Measurements from ENCODE around the gene CRIP3. TPM values are rescaled to one million over a fixed set of nuclear protein-coding genes. Genes with fewer than 3 reads are reported as not detected.

The CRIP3 gene
- total RNA-seq, 1 experiment from 2014 or later = not detected

- in situ Hi-C loops (cut with HindIII; ENCODE audit: low pct_unique_long_range_greater_than_20kb, low sequenced_read_pairs) = no loop called here
- no peak for DNase-seq (ENCODE audit: low read depth)
Observed at GRCh38 chr6:43293698-43294097, 14.9 kb downstream of the CRIP3 start.

DNA sequence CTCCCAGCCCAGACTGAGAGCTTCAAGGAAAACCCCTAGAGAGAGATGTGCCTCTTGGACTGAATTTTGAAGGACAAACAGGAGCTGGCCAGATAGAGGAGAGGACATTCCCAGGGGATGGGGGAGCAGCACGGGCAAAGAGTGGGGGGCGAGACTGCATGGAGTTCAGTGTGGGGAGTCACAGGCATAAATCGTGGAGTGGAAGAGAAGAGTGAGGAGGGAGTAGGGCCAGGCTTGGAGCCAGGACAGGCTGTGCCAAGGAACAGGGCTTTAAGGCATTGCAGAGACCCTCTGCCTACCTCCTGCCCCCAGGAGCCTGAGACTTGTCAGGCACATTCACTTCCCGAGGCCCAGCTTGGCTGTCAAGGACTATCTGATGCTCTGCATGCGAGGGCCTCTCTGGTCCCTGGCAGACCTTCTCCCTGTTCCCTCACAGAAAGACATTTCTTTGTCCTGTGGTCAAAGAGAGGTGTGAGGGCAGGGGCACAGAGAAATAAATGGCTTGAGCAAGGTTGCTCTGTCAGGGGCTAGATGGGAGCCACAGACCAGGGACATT is 15.8 kb downstream of the CRIP3 start:
- no peak for DNase-seq (ENCODE audit: low read depth)
- in situ Hi-C loops (cut with HindIII; ENCODE audit: low pct_unique_long_range_greater_than_20kb, low sequenced_read_pairs) = no loop called here

- in situ Hi-C loops (cut with HindIII; ENCODE audit: low pct_unique_long_range_greater_than_20kb, low sequenced_read_pairs) = no loop called here
- no peak for DNase-seq (ENCODE audit: low read depth)
Observed at GRCh38 chr6:43292341-43292740, 16.3 kb downstream of the CRIP3 start.

DNA sequence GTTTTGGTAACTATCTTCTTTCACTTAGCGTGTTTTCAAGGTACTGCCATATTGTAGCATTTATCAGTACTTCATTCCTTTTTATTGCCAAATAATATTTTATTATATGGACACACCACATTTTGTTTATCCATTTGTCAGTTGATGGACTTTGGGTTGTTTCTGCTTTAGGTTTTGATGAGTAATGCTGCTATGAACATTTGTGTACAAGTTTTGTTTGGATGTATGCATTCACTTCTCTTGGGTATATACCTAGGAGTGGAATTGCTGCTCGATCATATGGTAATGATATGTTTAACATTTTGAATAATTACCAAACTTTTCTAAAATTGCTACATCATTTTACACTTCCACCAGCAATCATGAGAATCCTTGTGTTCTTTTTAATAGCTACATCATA is 16.9 kb downstream of the CRIP3 start:
- in situ Hi-C loops (cut with HindIII; ENCODE audit: low pct_unique_long_range_greater_than_20kb, low sequenced_read_pairs) = no loop called here
- no peak for DNase-seq (ENCODE audit: low read depth)

GRCh38 chr6:43290905-43291355 is 17.7 kb downstream of the CRIP3 start:
- in situ Hi-C loops (cut with HindIII; ENCODE audit: low pct_unique_long_range_greater_than_20kb, low sequenced_read_pairs) = no loop called here
- no peak for DNase-seq (ENCODE audit: low read depth)

DNA sequence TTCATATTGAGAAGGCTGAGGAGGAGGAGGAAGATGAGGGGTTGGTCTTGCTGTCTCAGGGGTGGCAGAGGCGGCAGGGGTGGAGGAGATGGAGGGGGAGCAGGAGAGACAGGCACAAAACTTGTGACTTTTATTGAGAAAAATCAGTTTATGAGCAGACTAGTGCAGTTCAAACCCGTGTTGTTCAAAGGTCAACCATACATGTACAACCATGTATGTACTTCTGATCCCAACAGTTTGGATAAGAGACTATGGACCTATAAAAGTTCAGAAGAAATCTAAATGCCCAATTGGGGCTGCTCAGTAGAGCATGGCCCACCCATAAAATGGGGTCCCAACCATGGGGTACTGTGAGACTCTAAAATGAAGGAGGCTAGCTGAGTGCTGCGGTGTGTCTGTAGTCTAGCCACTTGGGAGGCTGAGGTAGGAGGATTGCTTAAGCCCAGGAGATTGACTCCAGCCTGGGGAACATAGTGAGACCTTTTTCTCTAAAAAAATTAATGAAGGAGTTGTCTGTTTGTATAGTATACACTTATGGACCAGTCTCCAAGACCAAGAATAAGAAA is 18.2 kb downstream of the CRIP3 start:
- in situ Hi-C loops (cut with HindIII; ENCODE audit: low pct_unique_long_range_greater_than_20kb, low sequenced_read_pairs) = no loop called here
- no peak for DNase-seq (ENCODE audit: low read depth)

DNA sequence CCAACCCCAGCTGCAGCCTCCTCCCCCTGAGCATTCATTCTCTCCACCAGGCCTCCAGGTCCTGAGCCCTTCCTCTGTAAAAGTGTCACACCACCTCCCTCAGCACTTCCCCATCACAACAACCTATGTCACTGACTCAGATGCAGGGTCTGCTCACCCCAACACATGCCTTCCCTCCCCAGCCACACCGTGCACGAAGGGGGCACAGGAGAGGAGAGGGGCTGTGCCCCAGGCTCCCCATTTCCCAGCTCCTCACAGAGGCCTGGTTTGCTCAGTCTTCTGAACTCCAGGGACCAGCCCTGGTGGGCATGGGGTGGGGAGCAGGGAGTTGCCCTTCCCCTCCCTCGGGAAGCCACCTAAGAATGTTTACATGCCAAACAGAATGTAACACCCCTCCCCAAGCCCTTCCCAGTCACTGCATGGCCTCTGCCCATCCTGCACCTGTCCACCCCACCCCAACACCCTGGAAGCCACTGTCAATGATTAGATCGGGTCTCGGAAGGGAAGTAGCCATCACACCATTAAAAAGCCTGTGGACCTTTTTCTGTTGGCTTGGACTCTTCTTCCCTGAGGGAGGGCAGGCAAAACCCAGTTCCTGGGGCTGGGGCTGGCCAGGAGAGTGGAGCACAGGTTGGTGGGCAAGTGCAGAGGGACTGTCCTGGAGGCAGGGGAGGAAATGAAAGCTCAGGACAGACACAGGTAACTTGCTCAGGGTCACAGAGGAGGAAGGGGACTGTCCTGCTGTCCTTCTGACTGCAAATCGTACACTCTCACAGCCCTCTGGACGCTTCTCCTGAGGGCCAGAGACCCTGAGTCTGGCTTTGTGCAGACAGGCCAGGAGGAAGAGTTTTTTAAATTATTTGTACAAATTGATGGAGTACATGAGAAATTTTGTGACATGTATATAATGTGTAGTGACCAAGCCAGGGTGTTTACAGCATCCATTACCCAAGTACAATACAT is 20.6 kb downstream of the CRIP3 start:
- no peak for DNase-seq (ENCODE audit: low read depth)
- in situ Hi-C loops (cut with HindIII; ENCODE audit: low pct_unique_long_range_greater_than_20kb, low sequenced_read_pairs) = no loop called here

- DNase-seq (ENCODE audit: low read depth) = no peak
- in situ Hi-C loops (cut with HindIII; ENCODE audit: low pct_unique_long_range_greater_than_20kb, low sequenced_read_pairs) = no loop called here
Observed at GRCh38 chr6:43286980-43287716, 21.5 kb downstream of the CRIP3 start.

- DNase-seq (ENCODE audit: low read depth) = no peak
- in situ Hi-C loops (cut with HindIII; ENCODE audit: low pct_unique_long_range_greater_than_20kb, low sequenced_read_pairs) = no loop called here
Observed at GRCh38 chr6:43286456-43286979, 22.1 kb downstream of the CRIP3 start.

DNA sequence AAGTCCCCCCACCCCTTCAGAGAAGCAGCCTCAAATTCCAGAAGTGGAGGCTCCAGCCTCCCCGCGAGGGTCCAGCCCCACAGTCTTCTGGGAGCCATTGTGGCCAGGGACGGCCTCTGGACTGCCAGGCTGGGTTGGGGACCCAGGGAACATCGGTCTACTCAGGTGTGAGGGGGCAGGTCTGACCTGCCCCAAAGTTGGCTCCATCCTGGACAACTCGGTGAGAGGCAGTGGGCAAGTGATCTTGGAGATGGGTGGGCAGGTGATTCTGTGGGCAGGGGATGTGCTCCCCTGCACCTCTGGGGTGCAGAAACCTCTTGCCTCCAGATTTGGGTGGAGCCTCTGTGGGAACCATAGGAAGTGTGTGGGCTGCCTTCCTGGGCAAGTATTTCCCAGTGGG is 22.8 kb downstream of the CRIP3 start:
- in situ Hi-C loops (cut with HindIII; ENCODE audit: low pct_unique_long_range_greater_than_20kb, low sequenced_read_pairs) = no loop called here
- DNase-seq (ENCODE audit: low read depth) = no peak

DNA sequence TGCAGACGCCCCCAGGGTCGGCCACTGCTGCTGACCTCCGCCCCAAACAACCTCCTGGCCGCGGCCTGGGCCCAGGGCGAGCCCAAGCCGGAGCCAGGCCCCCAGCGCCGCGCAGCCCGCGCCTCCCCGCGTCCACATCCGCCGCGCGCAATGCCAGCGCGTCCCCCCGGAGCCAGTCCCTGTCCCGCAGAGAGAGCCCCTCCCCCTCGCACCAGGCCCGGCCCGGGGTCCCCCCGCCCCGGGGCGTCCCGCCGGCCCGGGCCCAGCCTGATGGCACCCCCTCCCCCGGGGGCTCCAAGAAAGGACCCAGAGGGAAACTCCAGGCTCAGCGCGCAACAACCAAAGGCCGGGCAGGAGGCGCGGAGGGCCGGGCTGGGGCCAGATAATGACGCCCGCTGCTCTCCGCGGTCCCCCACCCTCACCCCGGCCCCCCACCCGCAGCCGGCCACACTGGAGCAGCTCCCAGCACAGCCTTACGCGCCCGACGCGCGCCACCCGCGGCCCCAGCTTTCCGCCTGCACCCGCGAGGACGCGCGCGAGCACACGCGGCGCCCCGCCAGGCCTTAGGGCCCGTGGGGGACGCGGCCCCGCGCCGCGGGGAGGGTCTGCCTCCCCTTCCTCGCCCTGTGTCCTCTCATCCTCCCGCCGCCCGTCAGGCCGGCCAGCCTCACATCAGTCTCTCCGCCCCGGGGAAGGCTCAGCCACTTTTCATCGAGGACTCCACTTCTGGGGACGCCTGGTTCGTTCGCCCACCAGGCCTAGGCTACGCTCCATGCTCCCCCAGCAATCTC is 23.4 kb downstream of the CRIP3 start:
- in situ Hi-C loops (cut with HindIII; ENCODE audit: low pct_unique_long_range_greater_than_20kb, low sequenced_read_pairs) = no loop called here
- no peak for DNase-seq (ENCODE audit: low read depth)

DNA sequence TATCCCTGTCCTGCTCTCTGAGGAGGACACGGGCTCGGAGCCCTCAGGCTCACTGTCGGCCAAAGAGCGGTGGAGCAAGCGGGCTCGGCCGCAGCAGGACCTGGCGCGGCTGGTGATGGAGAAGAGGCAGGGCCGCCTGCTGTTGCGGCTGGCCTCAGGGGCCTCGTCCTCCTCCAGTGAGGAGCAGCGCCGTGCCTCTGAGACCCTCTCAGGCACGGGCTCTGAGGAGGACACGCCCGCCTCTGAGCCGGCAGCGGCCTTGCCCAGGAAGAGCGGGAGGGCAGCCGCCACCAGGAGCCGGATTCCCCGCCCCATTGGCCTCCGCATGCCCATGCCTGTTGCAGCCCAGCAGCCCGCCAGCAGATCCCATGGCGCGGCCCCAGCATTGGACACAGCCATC is 24.7 kb downstream of the CRIP3 start:
- DNase-seq (ENCODE audit: low read depth) = no peak
- in situ Hi-C loops (cut with HindIII; ENCODE audit: low pct_unique_long_range_greater_than_20kb, low sequenced_read_pairs) = no loop called here

GRCh38 chr6:43283514-43283901 is 25.1 kb downstream of the CRIP3 start:
- in situ Hi-C loops (cut with HindIII; ENCODE audit: low pct_unique_long_range_greater_than_20kb, low sequenced_read_pairs) = no loop called here

GRCh38 chr6:43282636-43283513 is 25.8 kb downstream of the CRIP3 start:
- no peak for DNase-seq (ENCODE audit: low read depth)
- in situ Hi-C loops (cut with HindIII; ENCODE audit: low pct_unique_long_range_greater_than_20kb, low sequenced_read_pairs) = no loop called here

More at GRCh38 chr6:43283514-43283901, 25.1 kb downstream of the CRIP3 start:
- no peak for DNase-seq (ENCODE audit: low read depth)

DNA sequence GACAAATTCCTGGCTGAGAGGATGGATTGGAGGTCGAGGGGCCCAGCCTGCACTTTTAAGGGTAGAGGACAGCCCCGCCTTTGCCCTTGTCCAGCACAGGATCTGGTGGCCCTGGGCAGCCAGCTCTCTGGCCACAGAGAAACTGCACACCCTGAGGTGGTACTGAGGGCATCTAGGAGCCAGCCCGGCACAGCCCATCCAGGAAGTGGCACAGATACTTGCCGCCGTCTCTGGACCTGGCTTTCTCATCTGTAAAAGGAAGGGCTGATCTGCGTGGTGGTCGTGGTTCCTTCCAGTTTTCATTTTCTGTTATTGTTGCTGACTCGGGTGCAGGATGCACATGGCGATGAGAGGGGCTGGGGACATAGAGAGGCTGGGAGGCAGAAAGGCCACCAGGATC is 26.6 kb downstream of the CRIP3 start:
- in situ Hi-C loops (cut with HindIII; ENCODE audit: low pct_unique_long_range_greater_than_20kb, low sequenced_read_pairs) = no loop called here
- DNase-seq (ENCODE audit: low read depth) = no peak

DNA sequence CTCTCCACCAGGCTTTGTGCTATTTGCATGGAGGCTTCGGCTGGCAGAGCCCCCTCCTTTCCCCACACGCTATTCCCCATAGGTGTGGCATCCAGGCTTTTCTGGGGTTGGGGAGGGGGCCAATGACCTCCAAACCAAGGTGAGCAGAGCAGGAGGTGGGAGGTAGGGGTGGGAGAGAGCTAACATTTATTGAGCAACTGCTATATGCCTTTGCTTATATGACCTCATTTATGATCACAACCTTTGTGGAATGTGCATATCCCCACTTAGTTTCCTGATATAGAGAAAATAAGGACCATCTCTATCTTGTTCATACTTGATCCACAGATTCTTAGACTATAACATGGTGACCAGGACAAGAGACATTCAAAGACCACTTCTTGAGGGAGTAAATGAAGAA is 28.4 kb downstream of the CRIP3 start:
- DNase-seq (ENCODE audit: low read depth) = no peak
- in situ Hi-C loops (cut with HindIII; ENCODE audit: low pct_unique_long_range_greater_than_20kb, low sequenced_read_pairs) = no loop called here

- peak; percentile 55 for DNase-seq (ENCODE audit: low read depth)
- in situ Hi-C loops (cut with HindIII; ENCODE audit: low pct_unique_long_range_greater_than_20kb, low sequenced_read_pairs) = no loop called here
Observed at GRCh38 chr6:43278524-43279078, 30.0 kb downstream of the CRIP3 start.
